Kidney (tissue), 14 donors: Measurements from ENCODE around the gene CDH13. TPM values are rescaled to one million over a fixed set of nuclear protein-coding genes. Genes with fewer than 3 reads are reported as not detected.

Experiments
- DNase-seq, 5 donors: peaks; one replicate each; pipeline ENCODE4 v3.0.0-alpha.2; 2013 to 2020
- FAIRE-seq: peaks from 2 replicates; lab custom pipeline; 2012; peaks lifted over from hg19 to GRCh38; lab: Jason Lieb, UNC
- H3K27ac ChIP-seq, 2 donors: one replicate each; pipeline ENCODE4 v1.7.0; 2013; ENCODE audit warnings: low read depth in 2 of 2, low read length in 2 of 2, inconsistent platforms in 1 of 2
- H3K27me3 ChIP-seq: one replicate; pipeline ENCODE4 v1.7.1; 2013; ENCODE audit warnings: low read length, inconsistent platforms; ENCODE audit not compliant: control insufficient read depth, insufficient read depth
- H3K36me3 ChIP-seq, 3 donors: one replicate each; pipeline versions ENCODE4 v1.7.0 to v1.7.1; 2013; ENCODE audit warnings: low read length in 3 of 3, control low read depth in 1 of 3, inconsistent platforms in 1 of 3; ENCODE audit not compliant: insufficient read depth in 3 of 3, control insufficient read depth in 2 of 3
- H3K4me1 ChIP-seq, 3 donors: one replicate each; pipeline versions ENCODE4 v1.7.0 to v1.7.1; 2013; ENCODE audit warnings: low read length in 3 of 3, inconsistent platforms in 1 of 3, low read depth in 1 of 3; ENCODE audit not compliant: control insufficient read depth in 2 of 3, insufficient read depth in 2 of 3
- H3K4me3 ChIP-seq, 3 donors: one replicate each; pipeline versions ENCODE4 v1.7.0 to v1.8.1; 2013; ENCODE audit warnings: low read length in 3 of 3, control low read depth in 1 of 3, inconsistent platforms in 1 of 3
- H3K9ac ChIP-seq, 3 donors: one replicate each; pipeline versions ENCODE4 v1.7.0 to v1.7.1; 2013; ENCODE audit warnings: low read length in 3 of 3, control low read depth in 1 of 3, inconsistent platforms in 1 of 3
- H3K9me3 ChIP-seq, 3 donors: one replicate each; pipeline versions ENCODE4 v1.7.0 to v1.7.1; 2013; ENCODE audit warnings: low read length in 3 of 3, control low read depth in 1 of 3, inconsistent platforms in 1 of 3; ENCODE audit not compliant: control insufficient read depth in 2 of 3, insufficient read depth in 1 of 3
- intact Hi-C: fragments of 100-400 bp; cut with DNase I; formaldehyde crosslinking; loops from one replicate; pipeline ENCODE4 v1.11.1; 2022
- polyA plus RNA-seq: library from polyadenylated mRNA; stranded (reverse); fragments of 350-450 nt; fragmentation: Illumina TruSeq; extraction: RNeasy Lipid Tissue Mini Kit (QIAGEN cat#74804); gene quantifications from one replicate; pipeline ENCODE4 v1.2.3, GENCODE V29; 2014; ENCODE audit warnings: low read depth, low replicate concordance; ENCODE audit not compliant: insufficient read depth
- total RNA-seq: library from RNA; stranded (reverse); fragmentation: NEBNext Ultra II Directional; extraction: Animal tissue kit (Norgen Biotek cat#: 25700); gene quantifications from one replicate; pipeline ENCODE4 v1.2.1, GENCODE V29; 2021
- TF ChIP-seq, protein P1 (sequence below): IDR thresholded peaks from 3 replicates; pipeline ENCODE4 v1.5.1; 2012; ENCODE audit warnings: mild to moderate bottlenecking, moderate library complexity, borderline replicate concordance; ENCODE audit not compliant: insufficient read depth; ENCODE audit errors: extremely low read depth
- donor health status: control.
- donor health status: control.
- donor health status: control.
- donor health status: control.
- donor health status: control.
- donor health status: DM: yes; HTN: yes; CAD: no.
- donor health status: Normal renal cell carcinoma (clear cell type).

The CDH13 gene
- total and polyA plus RNA-seq, 2 donors from 2014 or later: 4.8 to 13.8 TPM

DNA sequence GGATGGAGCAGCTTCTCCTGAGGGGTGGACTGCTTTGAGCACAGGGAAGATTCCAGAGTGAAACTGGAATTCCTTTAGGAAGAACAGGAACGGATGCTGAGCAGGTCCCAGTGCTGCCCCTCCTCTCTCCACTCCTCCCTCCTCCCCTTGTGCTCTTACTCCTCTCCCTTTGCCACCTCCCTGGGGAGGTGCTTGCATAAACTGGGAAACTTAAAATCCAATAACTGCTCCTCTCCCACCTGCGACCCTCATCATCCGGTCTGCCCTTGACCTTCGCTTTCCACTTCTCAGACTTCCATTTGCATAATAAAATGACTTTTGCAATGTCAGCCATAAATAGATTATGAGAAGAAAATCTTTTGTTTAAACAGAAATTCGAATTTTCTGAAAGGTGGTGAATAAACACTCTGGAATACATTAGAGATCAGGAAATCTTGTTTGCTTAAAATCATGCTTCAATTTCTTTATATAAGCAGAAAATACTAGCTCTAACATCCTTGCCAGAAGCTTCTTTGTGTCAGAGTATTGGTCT, 1204.8 kb downstream of the CDH13 start:
- DNase-seq (no peak), FAIRE-seq (no peak)
- Histone ChIP-seq H3K4me1 (no peaks in the 10 kb centered on the region), H3K36me3 (no peaks in the 10 kb centered on the region), H3K27ac (no peak overlapping the region), H3K4me3 (no peak overlapping the region), H3K27me3 (no peaks in the 10 kb centered on the region), H3K9me3 (no peaks in the 10 kb centered on the region), H3K9ac (no peak overlapping the region)
- TF ChIP-seq, protein P1, sequence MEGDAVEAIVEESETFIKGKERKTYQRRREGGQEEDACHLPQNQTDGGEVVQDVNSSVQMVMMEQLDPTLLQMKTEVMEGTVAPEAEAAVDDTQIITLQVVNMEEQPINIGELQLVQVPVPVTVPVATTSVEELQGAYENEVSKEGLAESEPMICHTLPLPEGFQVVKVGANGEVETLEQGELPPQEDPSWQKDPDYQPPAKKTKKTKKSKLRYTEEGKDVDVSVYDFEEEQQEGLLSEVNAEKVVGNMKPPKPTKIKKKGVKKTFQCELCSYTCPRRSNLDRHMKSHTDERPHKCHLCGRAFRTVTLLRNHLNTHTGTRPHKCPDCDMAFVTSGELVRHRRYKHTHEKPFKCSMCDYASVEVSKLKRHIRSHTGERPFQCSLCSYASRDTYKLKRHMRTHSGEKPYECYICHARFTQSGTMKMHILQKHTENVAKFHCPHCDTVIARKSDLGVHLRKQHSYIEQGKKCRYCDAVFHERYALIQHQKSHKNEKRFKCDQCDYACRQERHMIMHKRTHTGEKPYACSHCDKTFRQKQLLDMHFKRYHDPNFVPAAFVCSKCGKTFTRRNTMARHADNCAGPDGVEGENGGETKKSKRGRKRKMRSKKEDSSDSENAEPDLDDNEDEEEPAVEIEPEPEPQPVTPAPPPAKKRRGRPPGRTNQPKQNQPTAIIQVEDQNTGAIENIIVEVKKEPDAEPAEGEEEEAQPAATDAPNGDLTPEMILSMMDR: no peak
- intact Hi-C loops: no loop called here

DNA sequence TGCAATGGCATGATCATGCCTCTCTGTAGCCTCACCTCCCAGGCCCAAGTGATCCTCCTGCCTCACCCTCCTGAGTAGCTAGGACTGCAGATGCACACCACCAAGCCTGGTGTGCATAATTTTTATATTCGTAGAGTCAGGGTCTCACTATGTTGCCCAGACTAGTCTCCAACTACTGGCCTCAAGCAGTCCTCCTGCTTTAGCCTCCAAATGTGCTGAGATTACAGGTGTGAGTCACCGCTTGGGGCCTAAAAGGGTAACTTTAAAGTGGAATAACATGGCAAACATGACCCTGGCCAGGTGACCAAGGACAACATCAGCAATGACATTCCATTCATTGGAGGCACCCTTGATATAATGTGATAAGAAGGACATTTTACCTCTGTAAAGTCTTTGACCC, 1207.2 kb downstream of the CDH13 start:
- no peak overlapping the region for H3K9ac ChIP-seq
- DNase-seq (no peak), FAIRE-seq (no peak)
- no peak overlapping the region for H3K27ac ChIP-seq
- H3K9me3 ChIP-seq: no peaks in the 10 kb centered on the region
- TF ChIP-seq, protein P1: no peak
- H3K27me3 ChIP-seq: no peaks in the 10 kb centered on the region
- H3K36me3 ChIP-seq: no peaks in the 10 kb centered on the region
- intact Hi-C loops: no loop called here
- H3K4me3 ChIP-seq: no peak overlapping the region
- no peaks in the 10 kb centered on the region for H3K4me1 ChIP-seq

DNA sequence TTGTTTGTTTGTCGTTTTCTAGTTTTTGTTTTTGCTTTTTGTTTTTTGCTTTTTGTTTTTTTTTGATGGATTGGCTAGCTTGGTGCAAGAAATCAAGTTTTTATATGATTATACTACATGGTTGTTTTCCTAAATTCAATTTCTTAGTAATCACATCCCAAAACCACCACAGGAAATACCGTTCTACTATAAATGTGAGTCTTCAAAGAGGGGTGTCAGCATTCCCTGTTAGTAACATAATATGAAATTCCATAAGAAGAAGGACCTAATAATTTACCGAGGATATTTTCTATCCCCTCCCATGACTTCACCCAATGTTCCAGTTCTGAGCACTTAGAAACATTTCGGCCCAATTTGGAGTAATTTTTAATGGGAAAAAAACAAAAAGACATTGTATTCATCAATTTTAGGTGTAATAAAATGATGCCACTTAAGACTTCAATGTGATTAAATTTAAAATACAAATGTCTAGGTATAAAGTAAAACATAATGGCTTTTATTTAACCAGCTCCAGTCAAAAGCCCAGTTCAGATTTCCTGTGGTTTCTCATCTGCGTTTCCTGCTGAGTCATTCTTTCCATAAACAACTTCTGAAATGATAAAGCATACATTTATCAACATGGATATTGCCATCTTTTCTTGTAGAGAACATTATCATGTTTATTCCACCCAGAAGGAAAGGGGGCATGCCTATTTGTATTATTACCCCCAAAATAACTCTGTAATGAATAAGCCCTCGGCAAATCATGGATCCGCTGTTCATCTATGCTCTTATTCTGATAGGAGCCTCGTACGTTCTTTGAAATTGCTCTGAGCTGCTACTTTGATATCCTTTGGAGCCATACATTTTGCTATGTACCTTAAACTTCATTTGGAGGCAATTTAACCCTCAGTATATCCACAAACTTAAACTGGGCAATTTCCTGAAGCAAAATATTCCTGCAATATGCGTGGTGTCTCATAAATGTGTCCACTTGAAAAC, 1209.1 kb downstream of the CDH13 start:
- H3K9me3 ChIP-seq: no peaks in the 10 kb centered on the region
- no peaks in the 10 kb centered on the region for H3K36me3 ChIP-seq
- no peak for FAIRE-seq
- no peaks in the 10 kb centered on the region for H3K4me1 ChIP-seq
- H3K27ac ChIP-seq: no peak overlapping the region
- H3K9ac ChIP-seq: no peak overlapping the region
- intact Hi-C loops: no loop called here
- DNase-seq: no peak
- H3K27me3 ChIP-seq: no peaks in the 10 kb centered on the region
- H3K4me3 ChIP-seq: no peak overlapping the region
- TF ChIP-seq, protein P1: no peak
